ENCODE results near the gene TM9SF3. TPM values are rescaled to one million over a fixed set of nuclear protein-coding genes. Genes with fewer than 3 reads are reported as not detected.

Gene TM9SF3
- total and polyA plus RNA-seq, 10 of the 15 experiments (the other 5 are each of a cell fraction or from before 2014, with no cell fraction given): 17.1 to 85.4 (median 44.9) TPM

GRCh38 chr10:96513698-96514561 is 72.9 kb downstream of the TM9SF3 start, which contains the start of gene TLL2 (continued):
- TF ChIP-seq USF1 (IDR thresholded peaks at IDR 0.05; ENCODE audit: borderline replicate concordance, extremely low read length, insufficient read depth, low read depth, low read length): peak; percentile 36
- TF ChIP-seq NFYB (IDR thresholded peaks at IDR 0.05; ENCODE audit: insufficient read depth, low read depth, low read length): peak; percentile 71; the same call in 1 of the 2 replicates
- no peak for TF ChIP-seq MEF2A (IDR thresholded peaks at IDR 0.05; ENCODE audit: insufficient read depth, low read depth, low read length)
- peak; percentile 51 for TF ChIP-seq IKZF1 (conservative IDR thresholded peaks at IDR 0.05)
- no peak for TF ChIP-seq ZZZ3 (IDR thresholded peaks at IDR 0.05; ENCODE audit: control insufficient read depth, insufficient read length, low read depth)
- TF ChIP-seq BHLHE40 (IDR thresholded peaks at IDR 0.05; ENCODE audit: borderline replicate concordance in 1 of 2, low read depth in 2 of 2, low read length in 1 of 2): 0 out of 4 replicates have a peak, but pooled peaks of 1 of the 2 experiments have one; percentile 3
- peak; percentile 61 for TF ChIP-seq DPF2 (IDR thresholded peaks at IDR 0.05)
- TF ChIP-seq ZNF592 (IDR thresholded peaks at IDR 0.05): no peak
- TF ChIP-seq BACH1 (IDR thresholded peaks at IDR 0.05; ENCODE audit: borderline replicate concordance): no peak
- no peak for TF ChIP-seq RCOR1 (conservative IDR thresholded peaks at IDR 0.05; ENCODE audit: low read depth, low read length)
- TF ChIP-seq, protein P1, sequence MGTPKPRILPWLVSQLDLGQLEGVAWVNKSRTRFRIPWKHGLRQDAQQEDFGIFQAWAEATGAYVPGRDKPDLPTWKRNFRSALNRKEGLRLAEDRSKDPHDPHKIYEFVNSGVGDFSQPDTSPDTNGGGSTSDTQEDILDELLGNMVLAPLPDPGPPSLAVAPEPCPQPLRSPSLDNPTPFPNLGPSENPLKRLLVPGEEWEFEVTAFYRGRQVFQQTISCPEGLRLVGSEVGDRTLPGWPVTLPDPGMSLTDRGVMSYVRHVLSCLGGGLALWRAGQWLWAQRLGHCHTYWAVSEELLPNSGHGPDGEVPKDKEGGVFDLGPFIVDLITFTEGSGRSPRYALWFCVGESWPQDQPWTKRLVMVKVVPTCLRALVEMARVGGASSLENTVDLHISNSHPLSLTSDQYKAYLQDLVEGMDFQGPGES (IDR thresholded peaks at IDR 0.05): no peak
- 0 out of 2 replicates have a peak, but pooled peaks have one; percentile 9 for TF ChIP-seq RAD21 (IDR thresholded peaks at IDR 0.05; ENCODE audit: insufficient read depth, low read depth, low read length)
- TF ChIP-seq HDAC6 (IDR thresholded peaks at IDR 0.05; ENCODE audit: unreplicated experiment): peak; percentile 6
- TF ChIP-seq POU2F2 (IDR thresholded peaks at IDR 0.05; ENCODE audit: borderline replicate concordance, low read depth, low read length): no peak
- no peak for TF ChIP-seq ZBTB33 (IDR thresholded peaks at IDR 0.05)
- TF ChIP-seq NR2F1 (conservative IDR thresholded peaks at IDR 0.05): peak; percentile 34; the same call in 1 of the 2 replicates

All from GM12878 (cell line).